ENCODE data around the gene CACNA1H. TPM values are rescaled to one million over a fixed set of nuclear protein-coding genes. Genes with fewer than 3 reads are reported as not detected.
"Not testable (repeated sequence)": the region's sequence is repeated elsewhere in the genome, so short reads cannot be mapped to it uniquely, and the experiment has no call there.

The CACNA1H gene
- polyA plus RNA-seq, 4 donors, result 17.1 to 31.1 (median 18.5) TPM

GRCh38 chr16:1185460-1186207, 32.7 kb downstream of the CACNA1H start:
- DNase-seq (ENCODE audit: low read depth in 4 of 4, low spot score in 3 of 4), result not testable (repeated sequence)

- DNase-seq (ENCODE audit: low read depth in 4 of 4, low spot score in 3 of 4), result no peak
Measured at GRCh38 chr16:1188432-1189189, 35.7 kb downstream of the CACNA1H start.

GRCh38 chr16:1189455-1189854, 36.5 kb downstream of the CACNA1H start:
- DNase-seq (ENCODE audit: low read depth in 4 of 4, low spot score in 3 of 4), result no peak

GRCh38 chr16:1190789-1191188, 37.9 kb downstream of the CACNA1H start:
- not testable (repeated sequence) for DNase-seq (ENCODE audit: low read depth in 4 of 4, low spot score in 3 of 4)

- DNase-seq (ENCODE audit: low read depth in 4 of 4, low spot score in 3 of 4), result no peak
Measured at GRCh38 chr16:1192384-1193073, 39.6 kb downstream of the CACNA1H start.

GRCh38 chr16:1193143-1193824, 40.4 kb downstream of the CACNA1H start:
- DNase-seq (ENCODE audit: low read depth in 4 of 4, low spot score in 3 of 4), result no peak

GRCh38 chr16:1193825-1194581, 41.1 kb downstream of the CACNA1H start:
- no peak for DNase-seq (ENCODE audit: low read depth in 4 of 4, low spot score in 3 of 4)

- no peak for DNase-seq (ENCODE audit: low read depth in 4 of 4, low spot score in 3 of 4)
Measured at GRCh38 chr16:1194665-1195392, 41.9 kb downstream of the CACNA1H start.

- no peak for DNase-seq (ENCODE audit: low read depth in 4 of 4, low spot score in 3 of 4)
Measured at GRCh38 chr16:1195393-1195666, 42.4 kb downstream of the CACNA1H start.

- no peak for DNase-seq (ENCODE audit: low read depth in 4 of 4, low spot score in 3 of 4)
Measured at GRCh38 chr16:1196494-1196893, 43.6 kb downstream of the CACNA1H start.

GRCh38 chr16:1197237-1197866, 44.4 kb downstream of the CACNA1H start:
- DNase-seq (ENCODE audit: low read depth in 4 of 4, low spot score in 3 of 4), result no peak

- DNase-seq (ENCODE audit: low read depth in 4 of 4, low spot score in 3 of 4), result no peak
Measured at GRCh38 chr16:1198194-1198593, 45.3 kb downstream of the CACNA1H start.

GRCh38 chr16:1198671-1199346, 45.9 kb downstream of the CACNA1H start:
- not testable (repeated sequence) for DNase-seq (ENCODE audit: low read depth in 4 of 4, low spot score in 3 of 4)

GRCh38 chr16:1199347-1200013, 46.6 kb downstream of the CACNA1H start:
- no peak for DNase-seq (ENCODE audit: low read depth in 4 of 4, low spot score in 3 of 4)

- DNase-seq (ENCODE audit: low read depth in 4 of 4, low spot score in 3 of 4), result no peak
Measured at GRCh38 chr16:1200014-1200627, 47.2 kb downstream of the CACNA1H start.

GRCh38 chr16:1201444-1201843, 48.5 kb downstream of the CACNA1H start:
- no peak for DNase-seq (ENCODE audit: low read depth in 4 of 4, low spot score in 3 of 4)

GRCh38 chr16:1202274-1202673, 49.4 kb downstream of the CACNA1H start:
- no peak for DNase-seq (ENCODE audit: low read depth in 4 of 4, low spot score in 3 of 4)

- DNase-seq (ENCODE audit: low read depth in 4 of 4, low spot score in 3 of 4), result no peak
Measured at GRCh38 chr16:1204933-1205332, 52.0 kb downstream of the CACNA1H start.
